GM12872 (cell line): ENCODE results near the gene PTGFRN.

Experiments
- CTCF ChIP-seq: IDR thresholded peaks from 3 replicates; pipeline ENCODE4 v1.5.1; 2011; ENCODE audit warnings: low read depth, mild to moderate bottlenecking, low read length, moderate library complexity; ENCODE audit not compliant: insufficient read depth

Gene PTGFRN

GRCh38 chr1:116921937-116922336 is 12.2 kb downstream of the PTGFRN start:
- no peak for TF ChIP-seq CTCF

- no peak for TF ChIP-seq CTCF
Measured at GRCh38 chr1:116923421-116923820, 13.7 kb downstream of the PTGFRN start.

GRCh38 chr1:116927049-116927798 is 17.5 kb downstream of the PTGFRN start:
- TF ChIP-seq CTCF, result no peak

GRCh38 chr1:116929961-116930592 is 20.4 kb downstream of the PTGFRN start:
- TF ChIP-seq CTCF, result no peak

- no peak for TF ChIP-seq CTCF
Measured at GRCh38 chr1:116931016-116931918, 21.6 kb downstream of the PTGFRN start.

- no peak for TF ChIP-seq CTCF
Measured at GRCh38 chr1:116933606-116934515, 24.1 kb downstream of the PTGFRN start.
